ENCODE measurements around the gene TMEM223. TPM values are rescaled to one million over a fixed set of nuclear protein-coding genes. Genes with fewer than 3 reads are reported as not detected.
"Not testable (repeated sequence)": the region's sequence is repeated elsewhere in the genome, so short reads cannot be mapped to it uniquely, and the experiment has no call there.

TMEM223 gene
- polyA plus RNA-seq, 1 donor from 2014 or later, result 16.5 TPM

DNA sequence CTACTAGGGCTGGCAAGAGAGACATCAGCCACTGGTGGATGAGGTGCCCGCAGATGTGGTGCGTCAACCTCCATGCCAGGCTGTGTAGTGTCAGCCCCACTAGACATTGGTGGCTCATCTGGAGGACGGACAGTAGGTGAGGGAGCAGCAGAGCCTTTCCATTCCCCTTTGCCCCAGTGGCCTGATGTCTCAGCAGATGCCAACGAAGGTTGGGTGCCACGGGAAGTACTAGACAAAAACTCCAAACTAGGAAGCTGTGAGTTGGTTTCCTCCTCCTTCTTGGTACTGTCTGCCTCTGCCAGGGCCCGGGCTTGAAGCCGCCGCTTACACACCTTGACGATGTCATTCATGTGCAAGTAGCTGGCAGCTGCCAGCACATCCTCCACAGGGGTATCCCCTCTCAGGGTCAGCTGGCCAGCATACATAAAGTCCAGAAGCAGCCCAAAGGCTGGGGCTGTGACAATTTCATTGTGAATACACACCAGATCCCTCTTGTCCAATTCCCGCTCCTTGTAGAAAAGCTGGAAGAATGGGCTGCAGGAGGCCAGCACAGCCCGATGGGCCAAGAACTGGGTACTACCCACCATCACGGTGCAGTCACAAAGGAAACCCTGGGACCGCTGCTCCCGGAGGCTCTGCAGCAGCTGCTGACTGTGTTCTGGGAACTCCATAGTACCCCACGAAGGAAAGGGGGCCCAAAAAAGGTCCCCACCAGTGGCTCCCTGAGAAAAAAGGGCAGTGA, 38.6 kb downstream of the TMEM223 start:
- no peaks in the 10 kb centered on the region for H3K9me2 ChIP-seq (ENCODE audit: insufficient read depth, low read length)
- peak overlapping the region; percentile 95 for H3K27ac ChIP-seq (ENCODE audit: low read length)
- no peak overlapping the region for H3K4me2 ChIP-seq (ENCODE audit: low read length)
- no peaks in the 10 kb centered on the region for H3K9me3 ChIP-seq (ENCODE audit: low read length)
- H3K4me3 ChIP-seq (ENCODE audit: low read length), result peak overlapping the region; percentile 74
- H3K27me3 ChIP-seq (ENCODE audit: insufficient read depth, low read depth, low read length), result no peaks in the 10 kb centered on the region
- peaks cover 5% of the 10 kb centered on the region for H3K79me2 ChIP-seq (replicated peaks; ENCODE audit: insufficient read depth, low read length)
- TF ChIP-seq EZH2 (IDR thresholded peaks at IDR 0.05; ENCODE audit: borderline replicate concordance, insufficient read depth, low read length, poor library complexity, severe bottlenecking) (no peak), TAF1 (IDR thresholded peaks at IDR 0.05; ENCODE audit: low read depth) (no peak), MXI1 (conservative IDR thresholded peaks at IDR 0.05; ENCODE audit: poor library complexity, severe bottlenecking) (no peak), RAD21 (conservative IDR thresholded peaks at IDR 0.05) (no peak), SMC3 (conservative IDR thresholded peaks at IDR 0.05; ENCODE audit: poor library complexity) (no peak), EP300 (conservative IDR thresholded peaks at IDR 0.05; ENCODE audit: poor library complexity, severe bottlenecking) (no peak), POLR2AphosphoS5 (IDR thresholded peaks at IDR 0.05) (no peak)
- TF ChIP-seq, protein P1, sequence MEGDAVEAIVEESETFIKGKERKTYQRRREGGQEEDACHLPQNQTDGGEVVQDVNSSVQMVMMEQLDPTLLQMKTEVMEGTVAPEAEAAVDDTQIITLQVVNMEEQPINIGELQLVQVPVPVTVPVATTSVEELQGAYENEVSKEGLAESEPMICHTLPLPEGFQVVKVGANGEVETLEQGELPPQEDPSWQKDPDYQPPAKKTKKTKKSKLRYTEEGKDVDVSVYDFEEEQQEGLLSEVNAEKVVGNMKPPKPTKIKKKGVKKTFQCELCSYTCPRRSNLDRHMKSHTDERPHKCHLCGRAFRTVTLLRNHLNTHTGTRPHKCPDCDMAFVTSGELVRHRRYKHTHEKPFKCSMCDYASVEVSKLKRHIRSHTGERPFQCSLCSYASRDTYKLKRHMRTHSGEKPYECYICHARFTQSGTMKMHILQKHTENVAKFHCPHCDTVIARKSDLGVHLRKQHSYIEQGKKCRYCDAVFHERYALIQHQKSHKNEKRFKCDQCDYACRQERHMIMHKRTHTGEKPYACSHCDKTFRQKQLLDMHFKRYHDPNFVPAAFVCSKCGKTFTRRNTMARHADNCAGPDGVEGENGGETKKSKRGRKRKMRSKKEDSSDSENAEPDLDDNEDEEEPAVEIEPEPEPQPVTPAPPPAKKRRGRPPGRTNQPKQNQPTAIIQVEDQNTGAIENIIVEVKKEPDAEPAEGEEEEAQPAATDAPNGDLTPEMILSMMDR (IDR thresholded peaks at IDR 0.05; ENCODE audit: poor library complexity, severe bottlenecking), result no peak
- TF ChIP-seq, protein P2, sequence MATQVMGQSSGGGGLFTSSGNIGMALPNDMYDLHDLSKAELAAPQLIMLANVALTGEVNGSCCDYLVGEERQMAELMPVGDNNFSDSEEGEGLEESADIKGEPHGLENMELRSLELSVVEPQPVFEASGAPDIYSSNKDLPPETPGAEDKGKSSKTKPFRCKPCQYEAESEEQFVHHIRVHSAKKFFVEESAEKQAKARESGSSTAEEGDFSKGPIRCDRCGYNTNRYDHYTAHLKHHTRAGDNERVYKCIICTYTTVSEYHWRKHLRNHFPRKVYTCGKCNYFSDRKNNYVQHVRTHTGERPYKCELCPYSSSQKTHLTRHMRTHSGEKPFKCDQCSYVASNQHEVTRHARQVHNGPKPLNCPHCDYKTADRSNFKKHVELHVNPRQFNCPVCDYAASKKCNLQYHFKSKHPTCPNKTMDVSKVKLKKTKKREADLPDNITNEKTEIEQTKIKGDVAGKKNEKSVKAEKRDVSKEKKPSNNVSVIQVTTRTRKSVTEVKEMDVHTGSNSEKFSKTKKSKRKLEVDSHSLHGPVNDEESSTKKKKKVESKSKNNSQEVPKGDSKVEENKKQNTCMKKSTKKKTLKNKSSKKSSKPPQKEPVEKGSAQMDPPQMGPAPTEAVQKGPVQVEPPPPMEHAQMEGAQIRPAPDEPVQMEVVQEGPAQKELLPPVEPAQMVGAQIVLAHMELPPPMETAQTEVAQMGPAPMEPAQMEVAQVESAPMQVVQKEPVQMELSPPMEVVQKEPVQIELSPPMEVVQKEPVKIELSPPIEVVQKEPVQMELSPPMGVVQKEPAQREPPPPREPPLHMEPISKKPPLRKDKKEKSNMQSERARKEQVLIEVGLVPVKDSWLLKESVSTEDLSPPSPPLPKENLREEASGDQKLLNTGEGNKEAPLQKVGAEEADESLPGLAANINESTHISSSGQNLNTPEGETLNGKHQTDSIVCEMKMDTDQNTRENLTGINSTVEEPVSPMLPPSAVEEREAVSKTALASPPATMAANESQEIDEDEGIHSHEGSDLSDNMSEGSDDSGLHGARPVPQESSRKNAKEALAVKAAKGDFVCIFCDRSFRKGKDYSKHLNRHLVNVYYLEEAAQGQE (IDR thresholded peaks at IDR 0.05; ENCODE audit: borderline replicate concordance), result no peak
- H3F3A ChIP-seq (ENCODE audit: insufficient read depth, low read length, poor library complexity, severe bottlenecking), result no peaks in the 10 kb centered on the region
- H3K36me3 ChIP-seq (ENCODE audit: insufficient read depth, low read length), result no peaks in the 10 kb centered on the region
- peak overlapping the region; percentile 92 for H3K9ac ChIP-seq (ENCODE audit: low read length)
- peak overlapping the region; percentile 96 for H2AFZ ChIP-seq (ENCODE audit: low read depth, low read length)
- no peaks in the 10 kb centered on the region for H4K20me1 ChIP-seq (ENCODE audit: insufficient read depth)

DNA sequence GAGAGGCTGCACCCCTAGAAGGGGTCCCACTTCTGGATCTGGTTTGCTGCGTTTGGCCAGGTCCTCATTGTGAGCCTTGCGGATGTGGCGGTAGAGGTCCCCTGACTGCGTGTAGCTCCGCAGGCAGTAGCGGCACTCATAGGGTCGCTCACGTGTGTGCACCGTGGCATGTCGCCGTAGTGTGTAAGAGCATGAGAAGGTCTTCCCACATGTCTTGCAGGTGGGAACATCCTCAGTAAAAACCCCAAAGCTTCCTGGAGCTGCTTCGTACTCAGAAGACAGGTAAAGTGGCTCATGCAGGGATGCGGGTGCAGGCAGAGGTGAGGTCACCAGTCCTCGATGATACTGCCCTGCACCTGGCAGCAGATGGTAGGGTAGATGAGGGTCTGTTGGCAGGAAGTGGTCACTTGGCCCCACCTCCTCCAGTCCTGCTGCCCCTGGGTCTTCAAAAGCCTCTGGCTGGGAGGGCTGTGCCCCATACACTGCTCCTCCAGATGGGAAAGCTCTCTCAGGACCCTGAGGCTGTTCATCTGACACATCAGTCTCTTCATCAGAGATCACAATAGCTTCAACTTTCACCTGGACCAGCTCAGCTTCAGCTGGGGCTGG, 39.5 kb downstream of the TMEM223 start:
- H2AFZ ChIP-seq (ENCODE audit: low read depth, low read length), result no peak overlapping the region
- no peak overlapping the region for H3K4me2 ChIP-seq (ENCODE audit: low read length)
- no peaks in the 10 kb centered on the region for H3K9me3 ChIP-seq (ENCODE audit: low read length)
- H3K79me2 ChIP-seq (replicated peaks; ENCODE audit: insufficient read depth, low read length), result peaks cover 5% of the 10 kb centered on the region
- no peak overlapping the region for H3K9ac ChIP-seq (ENCODE audit: low read length)
- H3K36me3 ChIP-seq (ENCODE audit: insufficient read depth, low read length), result no peaks in the 10 kb centered on the region
- no peaks in the 10 kb centered on the region for H3K27me3 ChIP-seq (ENCODE audit: insufficient read depth, low read depth, low read length)
- H4K20me1 ChIP-seq (ENCODE audit: insufficient read depth), result no peaks in the 10 kb centered on the region
- no peaks in the 10 kb centered on the region for H3F3A ChIP-seq (ENCODE audit: insufficient read depth, low read length, poor library complexity, severe bottlenecking)
- H3K4me3 ChIP-seq (ENCODE audit: low read length), result no peak overlapping the region
- H3K27ac ChIP-seq (ENCODE audit: low read length), result no peak overlapping the region
- no peaks in the 10 kb centered on the region for H3K9me2 ChIP-seq (ENCODE audit: insufficient read depth, low read length)
- TF ChIP-seq, protein P1 (IDR thresholded peaks at IDR 0.05; ENCODE audit: poor library complexity, severe bottlenecking), result no peak
- TF ChIP-seq RAD21 (conservative IDR thresholded peaks at IDR 0.05) (no peak), EZH2 (IDR thresholded peaks at IDR 0.05; ENCODE audit: borderline replicate concordance, insufficient read depth, low read length, poor library complexity, severe bottlenecking) (no peak), MXI1 (conservative IDR thresholded peaks at IDR 0.05; ENCODE audit: poor library complexity, severe bottlenecking) (no peak)
- TF ChIP-seq, protein P2 (IDR thresholded peaks at IDR 0.05; ENCODE audit: borderline replicate concordance), result no peak

DNA sequence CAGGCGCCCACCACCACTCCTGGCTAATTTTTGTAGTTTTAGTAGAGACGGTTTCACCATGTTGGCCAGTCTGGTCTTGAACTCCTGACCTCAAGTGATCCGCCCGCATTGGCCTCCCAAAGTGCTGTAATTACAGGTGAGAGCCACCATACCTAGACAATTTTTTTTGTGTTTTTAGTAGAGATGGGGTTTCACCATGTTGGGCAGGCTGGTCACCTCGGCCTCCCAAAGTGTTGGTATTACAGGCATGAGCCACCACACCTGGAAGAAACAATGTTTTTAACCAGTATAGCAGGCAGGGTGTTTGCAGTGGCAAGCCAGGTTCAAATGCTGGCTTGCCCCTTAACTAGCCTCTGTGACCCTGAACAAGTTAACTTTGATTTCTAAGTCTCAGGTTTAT, 41.9 kb downstream of the TMEM223 start:
- H3K4me3 ChIP-seq (ENCODE audit: low read length); H2AFZ ChIP-seq (ENCODE audit: low read depth, low read length); H3K79me2 ChIP-seq (replicated peaks; ENCODE audit: insufficient read depth, low read length); H3K27me3 ChIP-seq (ENCODE audit: insufficient read depth, low read depth, low read length); H3F3A ChIP-seq (ENCODE audit: insufficient read depth, low read length, poor library complexity, severe bottlenecking); H3K9me2 ChIP-seq (ENCODE audit: insufficient read depth, low read length); H3K36me3 ChIP-seq (ENCODE audit: insufficient read depth, low read length); H3K9ac ChIP-seq (ENCODE audit: low read length); H3K4me2 ChIP-seq (ENCODE audit: low read length); H4K20me1 ChIP-seq (ENCODE audit: insufficient read depth); H3K27ac ChIP-seq (ENCODE audit: low read length); H3K9me3 ChIP-seq (ENCODE audit: low read length): not testable (repeated sequence)

Data from neural cell (in vitro differentiated cells).